ENCODE results near the gene IRAG1. TPM values are rescaled to one million over a fixed set of nuclear protein-coding genes. Genes with fewer than 3 reads are reported as not detected.

IRAG1 gene
- total and polyA plus RNA-seq, 2 of the 13 experiments (the other 11 are each of a cell fraction or from before 2014, with no cell fraction given): 0.13 to 0.20 TPM

DNA sequence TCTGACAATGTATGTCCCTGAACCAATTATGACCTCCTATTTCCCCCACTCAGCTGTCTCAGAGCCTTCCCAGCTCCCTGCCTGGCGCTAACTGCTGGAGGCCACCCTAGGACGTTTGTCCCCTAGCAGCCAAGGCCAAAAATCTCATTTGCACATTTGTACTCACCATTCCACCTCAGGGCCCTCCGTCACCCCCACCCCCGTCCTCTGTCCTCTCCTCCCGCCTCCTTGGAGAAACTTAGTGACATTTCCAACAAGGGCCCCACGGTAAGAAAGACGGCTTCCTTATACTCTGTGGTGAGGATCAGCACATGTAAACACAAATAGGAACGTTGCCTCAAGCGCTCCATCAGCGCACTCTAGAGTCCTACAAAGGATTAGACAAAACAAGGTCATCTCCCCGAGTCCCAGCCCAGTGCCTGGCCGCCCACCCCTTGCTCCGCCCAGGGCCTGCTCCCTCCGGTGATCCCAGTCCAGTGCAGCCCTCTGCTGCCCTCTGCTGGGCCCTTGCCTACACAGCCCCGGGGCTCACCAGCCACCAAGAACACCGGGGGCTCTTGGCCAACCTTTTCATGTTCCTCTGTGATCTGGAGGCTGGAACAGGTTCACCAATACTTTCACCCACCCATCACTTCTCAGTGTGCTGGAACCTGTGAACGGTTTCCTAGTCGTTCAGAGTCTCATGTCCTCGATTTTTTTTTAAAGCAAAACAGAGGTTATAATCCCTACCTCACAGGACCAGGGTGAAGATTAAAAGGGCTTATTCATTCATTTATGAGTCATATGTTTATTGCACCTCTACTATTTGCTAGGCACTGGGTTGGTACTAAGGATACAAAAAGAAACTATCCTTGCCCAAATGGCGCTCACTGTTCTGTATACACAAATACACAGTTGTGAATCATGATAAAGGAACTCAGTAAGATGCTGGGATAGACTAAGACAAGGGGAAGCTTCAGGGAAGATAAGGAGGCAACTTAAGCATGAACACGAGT is 42.2 kb upstream of the IRAG1 start (continued):
- TF ChIP-seq, protein P1, sequence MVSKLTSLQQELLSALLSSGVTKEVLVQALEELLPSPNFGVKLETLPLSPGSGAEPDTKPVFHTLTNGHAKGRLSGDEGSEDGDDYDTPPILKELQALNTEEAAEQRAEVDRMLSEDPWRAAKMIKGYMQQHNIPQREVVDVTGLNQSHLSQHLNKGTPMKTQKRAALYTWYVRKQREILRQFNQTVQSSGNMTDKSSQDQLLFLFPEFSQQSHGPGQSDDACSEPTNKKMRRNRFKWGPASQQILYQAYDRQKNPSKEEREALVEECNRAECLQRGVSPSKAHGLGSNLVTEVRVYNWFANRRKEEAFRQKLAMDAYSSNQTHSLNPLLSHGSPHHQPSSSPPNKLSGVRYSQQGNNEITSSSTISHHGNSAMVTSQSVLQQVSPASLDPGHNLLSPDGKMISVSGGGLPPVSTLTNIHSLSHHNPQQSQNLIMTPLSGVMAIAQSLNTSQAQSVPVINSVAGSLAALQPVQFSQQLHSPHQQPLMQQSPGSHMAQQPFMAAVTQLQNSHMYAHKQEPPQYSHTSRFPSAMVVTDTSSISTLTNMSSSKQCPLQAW (CRISPR knock-in tag; IDR thresholded peaks at IDR 0.05): peak; percentile 69; the same call in 1 of the 2 replicates
- peak; percentile 44; the same call in 1 of the 2 replicates for TF ChIP-seq FOXK1 (CRISPR knock-in tag; IDR thresholded peaks at IDR 0.05; ENCODE audit: borderline replicate concordance, low read depth)
- TF ChIP-seq PHF5A (CRISPR knock-in tag; IDR thresholded peaks at IDR 0.05; ENCODE audit: low read depth, unreplicated experiment): no peak
- TF ChIP-seq ZNF354B (CRISPR knock-in tag; IDR thresholded peaks at IDR 0.05): 0 out of 2 replicates have a peak, but pooled peaks have one; percentile 60
- TF ChIP-seq ZNF225 (CRISPR knock-in tag; IDR thresholded peaks at IDR 0.05): no peak
- TF ChIP-seq, protein P2, sequence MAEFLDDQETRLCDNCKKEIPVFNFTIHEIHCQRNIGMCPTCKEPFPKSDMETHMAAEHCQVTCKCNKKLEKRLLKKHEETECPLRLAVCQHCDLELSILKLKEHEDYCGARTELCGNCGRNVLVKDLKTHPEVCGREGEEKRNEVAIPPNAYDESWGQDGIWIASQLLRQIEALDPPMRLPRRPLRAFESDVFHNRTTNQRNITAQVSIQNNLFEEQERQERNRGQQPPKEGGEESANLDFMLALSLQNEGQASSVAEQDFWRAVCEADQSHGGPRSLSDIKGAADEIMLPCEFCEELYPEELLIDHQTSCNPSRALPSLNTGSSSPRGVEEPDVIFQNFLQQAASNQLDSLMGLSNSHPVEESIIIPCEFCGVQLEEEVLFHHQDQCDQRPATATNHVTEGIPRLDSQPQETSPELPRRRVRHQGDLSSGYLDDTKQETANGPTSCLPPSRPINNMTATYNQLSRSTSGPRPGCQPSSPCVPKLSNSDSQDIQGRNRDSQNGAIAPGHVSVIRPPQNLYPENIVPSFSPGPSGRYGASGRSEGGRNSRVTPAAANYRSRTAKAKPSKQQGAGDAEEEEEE (CRISPR knock-in tag; IDR thresholded peaks at IDR 0.05; ENCODE audit: borderline replicate concordance): no peak
- no peak for TF ChIP-seq ZNF761 (CRISPR knock-in tag; conservative IDR thresholded peaks at IDR 0.05)
- TF ChIP-seq MZF1 (CRISPR knock-in tag; IDR thresholded peaks at IDR 0.05; ENCODE audit: borderline replicate concordance): no peak
- TF ChIP-seq, protein P3, sequence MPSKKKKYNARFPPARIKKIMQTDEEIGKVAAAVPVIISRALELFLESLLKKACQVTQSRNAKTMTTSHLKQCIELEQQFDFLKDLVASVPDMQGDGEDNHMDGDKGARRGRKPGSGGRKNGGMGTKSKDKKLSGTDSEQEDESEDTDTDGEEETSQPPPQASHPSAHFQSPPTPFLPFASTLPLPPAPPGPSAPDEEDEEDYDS (CRISPR knock-in tag; IDR thresholded peaks at IDR 0.05): peak; percentile 47; the same call in 1 of the 2 replicates
- TF ChIP-seq BORCS8-MEF2B (CRISPR knock-in tag; IDR thresholded peaks at IDR 0.05): peak; percentile 62
- TF ChIP-seq RFX1 (IDR thresholded peaks at IDR 0.05): no peak
- TF ChIP-seq, protein P4, sequence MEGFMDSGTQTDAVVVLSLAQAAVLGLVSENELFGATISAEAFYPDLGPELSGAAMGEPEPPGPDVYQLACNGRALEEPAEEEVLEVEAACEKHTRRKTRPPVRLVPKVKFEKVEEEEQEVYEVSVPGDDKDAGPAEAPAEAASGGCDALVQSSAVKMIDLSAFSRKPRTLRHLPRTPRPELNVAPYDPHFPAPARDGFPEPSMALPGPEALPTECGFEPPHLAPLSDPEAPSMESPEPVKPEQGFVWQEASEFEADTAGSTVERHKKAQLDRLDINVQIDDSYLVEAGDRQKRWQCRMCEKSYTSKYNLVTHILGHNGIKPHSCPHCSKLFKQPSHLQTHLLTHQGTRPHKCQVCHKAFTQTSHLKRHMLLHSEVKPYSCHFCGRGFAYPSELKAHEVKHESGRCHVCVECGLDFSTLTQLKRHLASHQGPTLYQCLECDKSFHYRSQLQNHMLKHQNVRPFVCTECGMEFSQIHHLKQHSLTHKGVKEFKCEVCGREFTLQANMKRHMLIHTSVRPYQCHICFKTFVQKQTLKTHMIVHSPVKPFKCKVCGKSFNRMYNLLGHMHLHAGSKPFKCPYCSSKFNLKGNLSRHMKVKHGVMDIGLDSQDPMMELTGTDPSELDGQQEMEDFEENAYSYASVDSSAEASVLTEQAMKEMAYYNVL (CRISPR knock-in tag; IDR thresholded peaks at IDR 0.05; ENCODE audit: borderline replicate concordance): no peak
- no peak for TF ChIP-seq ZNF335 (CRISPR knock-in tag; IDR thresholded peaks at IDR 0.05)
- TF ChIP-seq SALL2 (CRISPR knock-in tag; IDR thresholded peaks at IDR 0.05): no peak
- TF ChIP-seq MAFG (CRISPR knock-in tag; IDR thresholded peaks at IDR 0.05): no peak
- no peak for TF ChIP-seq HDAC6 (IDR thresholded peaks at IDR 0.05; ENCODE audit: low read depth, low read length)
- no peak for TF ChIP-seq MAFK (conservative IDR thresholded peaks at IDR 0.05 in 1 of 2, IDR thresholded peaks at IDR 0.05 in 1 of 2; ENCODE audit: low read length in 2 of 2)
- TF ChIP-seq, protein P5, sequence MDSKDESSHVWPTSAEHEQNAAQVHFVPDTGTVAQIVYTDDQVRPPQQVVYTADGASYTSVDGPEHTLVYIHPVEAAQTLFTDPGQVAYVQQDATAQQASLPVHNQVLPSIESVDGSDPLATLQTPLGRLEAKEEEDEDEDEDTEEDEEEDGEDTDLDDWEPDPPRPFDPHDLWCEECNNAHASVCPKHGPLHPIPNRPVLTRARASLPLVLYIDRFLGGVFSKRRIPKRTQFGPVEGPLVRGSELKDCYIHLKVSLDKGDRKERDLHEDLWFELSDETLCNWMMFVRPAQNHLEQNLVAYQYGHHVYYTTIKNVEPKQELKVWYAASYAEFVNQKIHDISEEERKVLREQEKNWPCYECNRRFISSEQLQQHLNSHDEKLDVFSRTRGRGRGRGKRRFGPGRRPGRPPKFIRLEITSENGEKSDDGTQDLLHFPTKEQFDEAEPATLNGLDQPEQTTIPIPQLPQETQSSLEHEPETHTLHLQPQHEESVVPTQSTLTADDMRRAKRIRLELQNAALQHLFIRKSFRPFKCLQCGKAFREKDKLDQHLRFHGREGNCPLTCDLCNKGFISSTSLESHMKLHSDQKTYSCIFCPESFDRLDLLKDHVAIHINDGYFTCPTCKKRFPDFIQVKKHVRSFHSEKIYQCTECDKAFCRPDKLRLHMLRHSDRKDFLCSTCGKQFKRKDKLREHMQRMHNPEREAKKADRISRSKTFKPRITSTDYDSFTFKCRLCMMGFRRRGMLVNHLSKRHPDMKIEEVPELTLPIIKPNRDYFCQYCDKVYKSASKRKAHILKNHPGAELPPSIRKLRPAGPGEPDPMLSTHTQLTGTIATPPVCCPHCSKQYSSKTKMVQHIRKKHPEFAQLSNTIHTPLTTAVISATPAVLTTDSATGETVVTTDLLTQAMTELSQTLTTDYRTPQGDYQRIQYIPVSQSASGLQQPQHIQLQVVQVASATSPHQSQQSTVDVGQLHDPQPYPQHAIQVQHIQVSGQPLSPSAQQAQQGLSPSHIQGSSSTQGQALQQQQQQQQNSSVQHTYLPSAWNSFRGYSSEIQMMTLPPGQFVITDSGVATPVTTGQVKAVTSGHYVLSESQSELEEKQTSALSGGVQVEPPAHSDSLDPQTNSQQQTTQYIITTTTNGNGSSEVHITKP (CRISPR knock-in tag; IDR thresholded peaks at IDR 0.05; ENCODE audit: low read depth): no peak
- TF ChIP-seq EZH2 (conservative IDR thresholded peaks at IDR 0.05; ENCODE audit: low read depth, low read length): no peak
